Esophagus muscularis mucosa (tissue), 4 donors: ENCODE results near the gene CPNE7. TPM values are rescaled to one million over a fixed set of nuclear protein-coding genes. Genes with fewer than 3 reads are reported as not detected.

Source experiments
- DNase-seq: peaks from one replicate; pipeline ENCODE4 v3.0.0-alpha.2; 2017; ENCODE audit errors: extremely low spot score
- H3K27ac ChIP-seq, 4 donors: fragments of 200-600 bp; sonication (generic); replicated peaks in 1 of 4; 1 replicate in 3 of 4; 2 replicates in 1 of 4; pipeline ENCODE4 v1.5.1; 2016 to 2019; ENCODE audit warnings: mild to moderate bottlenecking in 1 of 4
- H3K27me3 ChIP-seq, 4 donors: fragments of 200-600 bp; sonication (generic); one replicate each; pipeline versions ENCODE4 v1.5.1 to v1.6.0; 2016 to 2019
- H3K36me3 ChIP-seq, 4 donors: fragments of 200-600 bp; sonication (generic); one replicate each; pipeline ENCODE4 v1.5.1; 2016 to 2019
- H3K4me1 ChIP-seq, 4 donors: fragments of 200-600 bp; sonication (generic); one replicate each; pipeline ENCODE4 v1.5.1; 2016 to 2019
- H3K4me3 ChIP-seq, 4 donors: fragments of 200-600 bp; sonication (generic); 1 replicate in 2 of 4; 2 replicates in 2 of 4; pipeline ENCODE4 v1.5.1; 2016 to 2019; ENCODE audit warnings: mild to moderate bottlenecking in 4 of 4, moderate library complexity in 1 of 4
- H3K9me3 ChIP-seq, 4 donors: fragments of 200-600 bp; sonication (generic); 1 replicate in 3 of 4; 2 replicates in 1 of 4; pipeline ENCODE4 v1.5.1; 2016 to 2019
- CTCF ChIP-seq, 3 experiments: fragments of 200-600 bp in 2 of 3; fragments of 450-650 bp in 1 of 3; sonication (generic) in 2 of 3; IDR thresholded peaks; one replicate each; pipeline ENCODE4 v1.5.1; 2017 to 2019; ENCODE audit warnings: antibody characterized with exemption in 3 of 3, mild to moderate bottlenecking in 2 of 3, moderate library complexity in 1 of 3
- EP300 ChIP-seq: sonication (generic); formaldehyde crosslinking; IDR thresholded peaks from one replicate; pipeline ENCODE4 v1.6.1; 2017; ENCODE audit warnings: antibody characterized with exemption
- POLR2A ChIP-seq: fragments of 450-650 bp; IDR thresholded peaks from one replicate; pipeline ENCODE4 v1.6.1; 2017; ENCODE audit warnings: antibody characterized with exemption, moderate library complexity, mild to moderate bottlenecking, low read depth
- POLR2AphosphoS5 ChIP-seq, 2 donors: sonication (generic); formaldehyde crosslinking; IDR thresholded peaks; one replicate each; pipeline ENCODE4 v1.6.1; 2017; ENCODE audit warnings: antibody characterized with exemption in 2 of 2
- WGBS: methylation state at CpG from one replicate; pipeline ENCODE4 v1.1.5; 2018; 5-methylcytosine and 5-hydroxymethylcytosine counted together
- intact Hi-C: fragments of 100-400 bp; cut with DNase I; formaldehyde crosslinking; loops from one replicate; pipeline ENCODE4 v1.15.1; 2023
- total RNA-seq, 4 donors: library from RNA; depleted of rRNA; stranded (reverse); fragments of >200 nt; gene quantifications; one replicate each; pipeline versions ENCODE4 v1.1.0 to v1.2.1, GENCODE V29; 2016

Gene CPNE7
- total RNA-seq, 4 donors from 2014 or later, result 0.83 to 1.7 (median 1.4) TPM; not detected in 1

GRCh38 chr16:89602273-89602951, 26.9 kb downstream of the CPNE7 start:
- TF ChIP-seq POLR2AphosphoS5 (IDR thresholded peaks at IDR 0.05) (no peak), POLR2A (no peak), CTCF (IDR thresholded peaks at IDR 0.05) (no peak), EP300 (no peak)
- Histone ChIP-seq H3K27me3 (peaks cover 0 to 44% (median 0%) of the 10 kb centered on the region in 4 donors), H3K36me3 (no peaks in the 10 kb centered on the region), H3K9me3 (no peaks in the 10 kb centered on the region), H3K4me1 (peaks cover 3 to 14% (median 11%) of the 10 kb centered on the region in 4 donors), H3K4me3 (no peak overlapping the region), H3K27ac (no peak overlapping the region)
- WGBS, result 3% methylated on average over 18 of the region's 22 CpGs
- DNase-seq, result no peak
- intact Hi-C loops, result no loop called here

- Histone ChIP-seq H3K27ac (no peak overlapping the region), H3K36me3 (no peaks in the 10 kb centered on the region), H3K27me3 (peaks cover 0 to 49% (median 0%) of the 10 kb centered on the region in 4 donors), H3K4me1 (peaks cover 3 to 14% (median 11%) of the 10 kb centered on the region in 4 donors), H3K4me3 (no peak overlapping the region), H3K9me3 (no peaks in the 10 kb centered on the region)
- no peak for DNase-seq
- WGBS, result 52% methylated on average over 4 of the region's 5 CpGs
- TF ChIP-seq POLR2AphosphoS5 (IDR thresholded peaks at IDR 0.05) (no peak), POLR2A (no peak), EP300 (no peak), CTCF (IDR thresholded peaks at IDR 0.05) (no peak)
- intact Hi-C loops, result no loop called here
Measured at GRCh38 chr16:89602952-89603590, 27.5 kb downstream of the CPNE7 start.

- no peak for TF ChIP-seq POLR2A
- TF ChIP-seq CTCF (IDR thresholded peaks at IDR 0.05), result no peak
- no peak for TF ChIP-seq EP300
- TF ChIP-seq POLR2AphosphoS5 (IDR thresholded peaks at IDR 0.05), result no peak
- Histone ChIP-seq H3K36me3 (no peaks in the 10 kb centered on the region), H3K4me3 (no peak overlapping the region), H3K4me1 (peaks cover 3 to 14% (median 11%) of the 10 kb centered on the region in 4 donors), H3K27me3 (peaks cover 0 to 63% (median 0%) of the 10 kb centered on the region in 4 donors), H3K27ac (no peak overlapping the region), H3K9me3 (no peaks in the 10 kb centered on the region)
- no peak for DNase-seq
- 88% methylated on average over 15 of the region's 16 CpGs for WGBS
- intact Hi-C loops, result no loop called here
Measured at GRCh38 chr16:89604764-89605163, 29.2 kb downstream of the CPNE7 start.

GRCh38 chr16:89605186-89605970, 29.8 kb downstream of the CPNE7 start:
- peaks cover 3 to 14% (median 11%) of the 10 kb centered on the region in 4 donors for H3K4me1 ChIP-seq
- WGBS, result 78% methylated on average over 8 of the region's 34 CpGs
- TF ChIP-seq CTCF (IDR thresholded peaks at IDR 0.05) (no peak), POLR2AphosphoS5 (IDR thresholded peaks at IDR 0.05) (no peak), EP300 (no peak), POLR2A (no peak)
- no peaks in the 10 kb centered on the region for H3K36me3 ChIP-seq
- H3K27ac ChIP-seq, result no peak overlapping the region
- H3K27me3 ChIP-seq, result peaks cover 0 to 63% (median 0%) of the 10 kb centered on the region in 4 donors
- no peak overlapping the region for H3K4me3 ChIP-seq
- DNase-seq, result no peak
- intact Hi-C loops, result no loop called here
- no peaks in the 10 kb centered on the region for H3K9me3 ChIP-seq
